Fibroblast of lung (primary cell): Measurements from ENCODE around the gene CRB1. TPM values are rescaled to one million over a fixed set of nuclear protein-coding genes. Genes with fewer than 3 reads are reported as not detected.

Experiments
- DNase-seq, 2 donors: peaks; one replicate each; pipeline versions ENCODE4 v3.0.0 to v3.0.0-alpha.2; 2010; ENCODE audit warnings: low read depth in 2 of 2
- H2AFZ ChIP-seq: 2 replicates; pipeline ENCODE4 v1.5.1; 2012; ENCODE audit warnings: low read length, control low read depth, inconsistent platforms
- H3K27ac ChIP-seq: 2 replicates; pipeline ENCODE4 v1.5.1; 2011; ENCODE audit warnings: low read length, control low read depth; ENCODE audit not compliant: insufficient read depth
- H3K27me3 ChIP-seq: 2 replicates; pipeline ENCODE4 v1.5.1; 2011; ENCODE audit warnings: mild to moderate bottlenecking, low read length; ENCODE audit not compliant: control insufficient read depth, insufficient read depth
- H3K36me3 ChIP-seq: 2 replicates; pipeline ENCODE4 v1.5.1; 2011; ENCODE audit warnings: low read length; ENCODE audit not compliant: control insufficient read depth, insufficient read depth
- H3K4me1 ChIP-seq: 2 replicates; pipeline ENCODE4 v1.5.1; 2011; ENCODE audit warnings: low read length; ENCODE audit not compliant: control insufficient read depth, insufficient read depth; ENCODE audit errors: extremely low read depth
- H3K4me2 ChIP-seq: 2 replicates; pipeline ENCODE4 v1.5.1; 2011; ENCODE audit warnings: low read length, control low read depth; ENCODE audit not compliant: insufficient read depth; ENCODE audit errors: extremely low read depth
- H3K4me3 ChIP-seq, 4 experiments: fragments of 200-600 bp in 1 of 4; sonication (generic) in 1 of 4; replicated peaks in 1 of 4; 2 replicates each; pipeline ENCODE4 v1.5.1; 2011 to 2016; ENCODE audit warnings: low read length in 4 of 4, low read depth in 3 of 4, mild to moderate bottlenecking in 3 of 4, control low read depth in 2 of 4, inconsistent platforms in 1 of 4, mixed read lengths in 1 of 4; ENCODE audit not compliant: insufficient read depth in 1 of 4; ENCODE audit errors: control extremely low read depth in 1 of 4
- H3K79me2 ChIP-seq: 2 replicates; pipeline ENCODE4 v1.5.1; 2012; ENCODE audit warnings: mild to moderate bottlenecking, low read length, inconsistent platforms; ENCODE audit not compliant: control insufficient read depth, insufficient read depth
- H3K9ac ChIP-seq: 2 replicates; pipeline ENCODE4 v1.5.1; 2011; ENCODE audit warnings: mild to moderate bottlenecking, low read length, control low read depth; ENCODE audit not compliant: insufficient read depth
- H3K9me3 ChIP-seq: 2 replicates; pipeline ENCODE4 v1.5.1; 2012; ENCODE audit warnings: low read depth, low read length; ENCODE audit not compliant: control insufficient read depth, insufficient read depth
- H4K20me1 ChIP-seq: 2 replicates; pipeline ENCODE4 v1.5.1; 2011; ENCODE audit warnings: low read length; ENCODE audit not compliant: control insufficient read depth, insufficient read depth; ENCODE audit errors: extremely low read depth
- CTCF ChIP-seq, 2 donors: IDR thresholded peaks in 1 of 2; conservative IDR thresholded peaks in 1 of 2; 1 replicate in 1 of 2; 2 replicates in 1 of 2; pipeline ENCODE4 v1.5.1; 2011 to 2012; ENCODE audit warnings: low read length in 2 of 2, control low read depth in 1 of 2, inconsistent platforms in 1 of 2, low read depth in 1 of 2, mild to moderate bottlenecking in 1 of 2
- EZH2 ChIP-seq: IDR thresholded peaks from 2 replicates; pipeline ENCODE4 v1.5.1; 2012; ENCODE audit warnings: low read length, control low read depth, mild to moderate bottlenecking; ENCODE audit errors: missing control alignments
- polyA plus RNA-seq, 2 donors: library from polyadenylated mRNA; depleted of rRNA in 1 of 2; stranded (reverse) in 1 of 2; unstranded in 1 of 2; fragments of >200 nt; gene quantifications; 2 replicates each; pipeline ENCODE4 v1.2.1, GENCODE V29; 2011 to 2012; ENCODE audit warnings: missing spikeins in 1 of 2
- total RNA-seq: library from RNA; depleted of rRNA; stranded (reverse); fragments of >200 nt; gene quantifications from 2 replicates; pipeline ENCODE4 v1.2.1, GENCODE V29; 2014

Gene CRB1
- total and polyA plus RNA-seq, 2 donors (not counting 1 experiment from before 2014, with no cell fraction given), result 0.05 to 0.66 TPM

GRCh38 chr1:197392541-197392940 lies 124.5 kb downstream of the CRB1 start:
- no peaks in the 10 kb centered on the region for H3K36me3 ChIP-seq
- no peaks in the 10 kb centered on the region for H3K27me3 ChIP-seq
- H3K4me1 ChIP-seq, result no peaks in the 10 kb centered on the region
- H4K20me1 ChIP-seq, result no peaks in the 10 kb centered on the region
- no peak overlapping the region for H3K27ac ChIP-seq
- H3K4me3 ChIP-seq, result no peak overlapping the region
- no peak for DNase-seq
- no peak overlapping the region for H2AFZ ChIP-seq
- H3K4me2 ChIP-seq, result no peak overlapping the region
- H3K79me2 ChIP-seq, result no peaks in the 10 kb centered on the region
- TF ChIP-seq CTCF (conservative IDR thresholded peaks at IDR 0.05 in 1 of 2, IDR thresholded peaks at IDR 0.05 in 1 of 2; ENCODE audit: low read depth in 1 of 2, low read length in 2 of 2), result no peak
- no peak for TF ChIP-seq EZH2
- H3K9ac ChIP-seq, result no peak overlapping the region
- no peaks in the 10 kb centered on the region for H3K9me3 ChIP-seq

- Histone ChIP-seq H3K36me3 (no peaks in the 10 kb centered on the region), H3K79me2 (no peaks in the 10 kb centered on the region), H4K20me1 (no peaks in the 10 kb centered on the region), H3K4me1 (no peaks in the 10 kb centered on the region), H3K4me3 (no peak overlapping the region), H3K4me2 (no peak overlapping the region), H2AFZ (no peak overlapping the region), H3K27ac (no peak overlapping the region), H3K9me3 (no peaks in the 10 kb centered on the region), H3K27me3 (no peaks in the 10 kb centered on the region), H3K9ac (no peak overlapping the region)
- no peak for TF ChIP-seq EZH2
- TF ChIP-seq CTCF (conservative IDR thresholded peaks at IDR 0.05 in 1 of 2, IDR thresholded peaks at IDR 0.05 in 1 of 2; ENCODE audit: low read depth in 1 of 2, low read length in 2 of 2), result no peak
- peak in 1 of 2 donors; percentile 22 for DNase-seq
Observed at GRCh38 chr1:197393105-197393504, 125.1 kb downstream of the CRB1 start.

GRCh38 chr1:197393772-197394171 lies 125.7 kb downstream of the CRB1 start:
- Histone ChIP-seq H3K4me1 (no peaks in the 10 kb centered on the region), H3K9ac (no peak overlapping the region), H2AFZ (no peak overlapping the region), H3K4me3 (no peak overlapping the region), H3K79me2 (no peaks in the 10 kb centered on the region), H3K27me3 (no peaks in the 10 kb centered on the region), H3K27ac (no peak overlapping the region), H3K4me2 (no peak overlapping the region), H3K9me3 (no peaks in the 10 kb centered on the region), H4K20me1 (no peaks in the 10 kb centered on the region), H3K36me3 (no peaks in the 10 kb centered on the region)
- no peak for DNase-seq
- TF ChIP-seq EZH2 (no peak), CTCF (conservative IDR thresholded peaks at IDR 0.05 in 1 of 2, IDR thresholded peaks at IDR 0.05 in 1 of 2; ENCODE audit: low read depth in 1 of 2, low read length in 2 of 2) (no peak)
